Stimulated activated naive CD8-positive, alpha-beta T cell treated with anti-CD3 and anti-CD28 coated beads, Interleukin-15, amount 100 ng/mL, for 72 hours (primary cell): Measurements from ENCODE around the gene ZNF526.
A peak's percentile ranks its signal among the peaks of the same experiment; 100 is the strongest.

Experiments
- ATAC-seq: fragments of 150-1000 bp; cut with Tn5 transposase; 2 replicates; pipeline ENCODE4 v1.10.0; 2021; ENCODE audit warnings: mild to moderate bottlenecking, moderate library complexity
- DNase-seq, 2 donors: peaks; one replicate each; pipeline ENCODE4 v3.0.0; 2021 to 2022
- H3K27ac Mint-ChIP-seq, 2 donors: one replicate each; pipeline ENCODE4 v1.8.0; 2022; ENCODE audit warnings: mild to moderate bottlenecking in 2 of 2, mixed read lengths in 2 of 2, moderate library complexity in 2 of 2
- H3K27me3 Mint-ChIP-seq: one replicate; pipeline ENCODE4 v1.8.0; 2022; ENCODE audit warnings: mixed read lengths
- H3K4me1 Mint-ChIP-seq: one replicate; pipeline ENCODE4 v1.8.0; 2022; ENCODE audit warnings: mild to moderate bottlenecking, mixed read lengths
- H3K4me3 Mint-ChIP-seq, 2 donors: one replicate each; pipeline ENCODE4 v1.8.0; 2022; ENCODE audit warnings: mild to moderate bottlenecking in 2 of 2, mixed read lengths in 2 of 2, moderate library complexity in 1 of 2
- H3K9me3 Mint-ChIP-seq, 2 donors: one replicate each; pipeline ENCODE4 v1.8.0; 2022; ENCODE audit warnings: mixed read lengths in 2 of 2

ZNF526 gene

DNA sequence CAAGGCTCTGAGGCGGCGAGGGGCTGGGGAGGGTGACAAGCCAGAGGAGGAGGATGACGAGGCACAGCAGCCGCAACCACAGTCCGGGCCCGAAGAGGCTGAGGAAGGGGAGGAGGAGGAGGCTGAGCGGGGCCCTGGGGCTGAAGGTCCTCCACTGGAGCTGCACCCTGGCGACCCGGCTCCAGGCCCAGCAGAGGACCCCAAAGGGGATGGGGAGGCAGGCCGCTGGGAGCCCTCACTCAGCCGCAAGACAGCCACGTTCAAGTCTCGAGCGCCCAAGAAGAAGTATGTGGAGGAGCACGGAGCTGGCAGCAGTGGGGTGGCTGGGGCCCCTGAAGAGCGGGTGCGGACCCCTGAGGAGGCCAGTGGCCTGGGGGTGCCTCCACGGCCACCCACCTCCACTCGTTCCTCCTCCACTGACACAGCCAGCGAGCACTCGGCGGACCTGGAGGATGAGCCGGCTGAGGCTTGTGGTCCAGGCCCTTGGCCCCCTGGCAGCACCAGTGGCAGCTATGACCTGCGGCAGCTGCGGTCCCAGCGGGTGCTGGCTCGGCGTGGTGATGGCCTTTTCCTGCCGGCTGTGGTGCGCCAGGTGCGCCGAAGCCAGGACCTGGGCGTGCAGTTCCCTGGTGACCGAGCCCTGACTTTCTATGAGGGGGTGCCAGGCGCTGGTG, 51.9 kb downstream of the ZNF526 start:
- DNase-seq (no peak), ATAC-seq (no peak)
- Mint-ChIP-seq H3K9me3 (no peaks in the 10 kb centered on the region), H3K4me1 (peaks cover 56% of the 10 kb centered on the region), H3K4me3 (peak overlapping the region in 1 of 2 donors; percentile 92), H3K27me3 (no peaks in the 10 kb centered on the region), H3K27ac (peak overlapping the region in 1 of 2 donors; percentile 86)

DNA sequence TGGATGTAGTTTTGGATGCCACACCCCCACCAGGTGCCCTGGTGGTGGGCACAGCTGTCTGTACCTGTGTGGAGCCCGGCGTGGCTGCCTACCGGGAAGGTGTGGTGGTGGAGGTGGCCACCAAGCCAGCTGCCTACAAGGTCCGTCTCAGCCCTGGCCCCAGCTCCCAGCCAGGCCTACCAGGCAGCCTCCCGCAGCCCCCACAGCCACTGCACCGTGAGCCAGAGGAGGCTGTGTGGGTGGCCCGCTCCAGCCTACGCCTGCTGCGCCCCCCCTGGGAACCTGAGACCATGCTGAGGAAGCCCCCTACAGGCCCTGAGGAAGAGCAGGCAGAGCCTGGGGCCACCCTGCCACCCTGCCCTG, 52.4 kb downstream of the ZNF526 start:
- no peaks in the 10 kb centered on the region for H3K9me3 Mint-ChIP-seq
- DNase-seq (no peak), ATAC-seq (no peak)
- peaks cover 62% of the 10 kb centered on the region for H3K4me1 Mint-ChIP-seq
- H3K27ac Mint-ChIP-seq = no peak overlapping the region
- H3K27me3 Mint-ChIP-seq = no peaks in the 10 kb centered on the region
- no peak overlapping the region for H3K4me3 Mint-ChIP-seq

DNA sequence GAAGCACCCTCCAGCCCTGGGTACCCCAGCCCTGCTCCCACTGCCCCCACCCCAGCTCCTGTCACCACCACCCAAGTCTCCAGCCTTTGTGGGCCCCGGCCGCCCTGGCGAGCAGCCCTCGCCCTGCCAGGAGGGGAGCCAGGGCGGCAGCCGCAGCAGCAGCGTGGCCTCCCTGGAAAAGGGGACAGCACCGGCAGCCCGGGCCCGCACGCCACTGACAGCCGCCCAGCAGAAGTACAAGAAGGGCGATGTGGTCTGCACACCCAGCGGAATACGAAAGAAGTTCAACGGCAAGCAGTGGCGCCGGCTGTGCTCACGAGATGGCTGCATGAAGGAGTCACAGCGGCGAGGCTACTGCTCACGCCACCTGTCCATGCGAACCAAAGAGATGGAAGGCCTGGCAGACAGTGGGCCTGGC, 52.9 kb downstream of the ZNF526 start:
- Mint-ChIP-seq H3K27me3 (no peaks in the 10 kb centered on the region), H3K9me3 (no peaks in the 10 kb centered on the region), H3K4me3 (no peak overlapping the region), H3K4me1 (peaks cover 66% of the 10 kb centered on the region), H3K27ac (no peak overlapping the region)
- DNase-seq (no peak), ATAC-seq (no peak)

DNA sequence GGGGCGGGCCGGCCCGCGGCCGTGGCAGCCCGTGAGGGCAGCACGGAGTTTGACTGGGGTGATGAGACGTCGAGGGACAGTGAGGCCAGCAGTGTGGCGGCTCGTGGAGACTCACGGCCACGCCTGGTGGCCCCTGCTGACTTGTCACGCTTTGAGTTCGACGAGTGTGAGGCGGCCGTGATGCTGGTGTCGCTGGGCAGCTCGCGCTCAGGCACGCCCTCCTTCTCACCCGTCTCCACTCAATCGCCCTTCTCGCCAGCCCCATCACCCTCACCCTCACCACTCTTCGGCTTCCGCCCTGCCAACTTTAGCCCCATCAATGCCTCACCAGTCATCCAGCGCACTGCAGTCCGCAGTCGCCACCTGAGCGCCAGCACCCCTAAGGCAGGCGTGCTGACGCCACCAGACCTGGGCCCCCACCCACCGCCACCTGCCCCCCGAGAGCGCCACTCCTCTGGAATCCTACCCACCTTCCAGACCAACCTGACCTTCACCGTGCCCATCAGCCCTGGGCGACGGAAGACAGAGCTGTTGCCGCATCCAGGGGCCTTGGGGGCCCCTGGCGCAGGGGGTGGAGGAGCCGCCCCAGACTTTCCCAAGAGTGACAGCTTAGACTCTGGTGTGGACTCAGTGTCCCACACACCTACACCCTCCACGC, 53.4 kb downstream of the ZNF526 start:
- Mint-ChIP-seq H3K4me1 (peaks cover 72% of the 10 kb centered on the region), H3K27ac (peak overlapping the region in 1 of 2 donors; percentile 92), H3K4me3 (no peak overlapping the region), H3K27me3 (no peaks in the 10 kb centered on the region), H3K9me3 (no peaks in the 10 kb centered on the region)
- ATAC-seq = no peak
- no peak for DNase-seq

DNA sequence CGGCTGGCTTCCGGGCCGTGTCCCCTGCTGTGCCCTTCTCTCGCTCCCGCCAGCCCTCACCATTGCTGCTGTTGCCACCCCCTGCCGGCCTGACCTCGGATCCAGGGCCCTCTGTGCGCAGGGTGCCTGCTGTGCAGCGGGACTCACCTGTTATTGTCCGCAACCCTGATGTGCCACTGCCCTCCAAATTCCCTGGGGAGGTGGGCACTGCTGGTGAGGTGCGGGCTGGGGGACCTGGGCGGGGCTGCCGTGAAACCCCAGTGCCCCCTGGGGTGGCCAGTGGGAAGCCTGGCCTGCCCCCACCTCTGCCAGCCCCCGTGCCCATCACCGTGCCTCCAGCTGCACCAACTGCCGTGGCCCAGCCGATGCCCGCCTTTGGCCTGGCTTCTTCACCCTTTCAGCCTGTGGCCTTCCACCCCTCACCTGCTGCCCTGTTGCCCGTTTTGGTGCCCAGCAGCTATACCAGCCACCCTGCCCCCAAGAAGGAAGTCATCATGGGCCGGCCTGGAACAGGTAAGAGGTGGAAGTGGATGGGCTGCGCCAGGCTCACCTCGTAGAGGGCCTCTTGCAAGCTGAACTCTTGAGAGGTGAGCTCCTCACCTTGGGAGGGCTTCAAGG, 54.1 kb downstream of the ZNF526 start:
- Mint-ChIP-seq H3K4me1 (peaks cover 78% of the 10 kb centered on the region), H3K9me3 (no peaks in the 10 kb centered on the region), H3K27me3 (no peaks in the 10 kb centered on the region), H3K4me3 (no peak overlapping the region), H3K27ac (peak overlapping the region in 1 of 2 donors; percentile 66)
- no peak for DNase-seq
- no peak for ATAC-seq

DNA sequence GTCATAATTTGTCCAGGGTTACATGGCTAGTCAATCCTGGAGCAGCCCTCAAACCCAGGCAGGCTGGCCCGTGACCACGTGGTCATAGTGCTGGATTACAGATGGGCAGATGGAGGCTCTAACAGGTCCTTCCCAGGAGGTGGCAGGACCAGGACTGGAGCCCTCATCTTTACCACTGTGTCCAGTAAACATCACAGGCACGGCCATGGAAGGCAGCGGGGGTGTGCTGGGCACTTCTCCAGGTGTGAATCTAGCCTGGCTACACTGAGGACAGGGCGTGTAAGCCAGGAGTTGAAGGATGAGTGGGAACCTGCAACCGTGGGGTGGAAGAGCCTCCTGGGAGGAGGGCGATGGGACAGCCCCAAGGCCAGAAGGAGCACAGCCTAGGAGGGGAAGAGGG, 55.0 kb downstream of the ZNF526 start:
- Mint-ChIP-seq H3K27me3 (no peaks in the 10 kb centered on the region), H3K27ac (peak overlapping the region in 1 of 2 donors; percentile 71), H3K4me1 (peaks cover 78% of the 10 kb centered on the region), H3K4me3 (peak overlapping the region in 1 of 2 donors; percentile 69), H3K9me3 (no peaks in the 10 kb centered on the region)
- ATAC-seq (no peak), DNase-seq (no peak)

DNA sequence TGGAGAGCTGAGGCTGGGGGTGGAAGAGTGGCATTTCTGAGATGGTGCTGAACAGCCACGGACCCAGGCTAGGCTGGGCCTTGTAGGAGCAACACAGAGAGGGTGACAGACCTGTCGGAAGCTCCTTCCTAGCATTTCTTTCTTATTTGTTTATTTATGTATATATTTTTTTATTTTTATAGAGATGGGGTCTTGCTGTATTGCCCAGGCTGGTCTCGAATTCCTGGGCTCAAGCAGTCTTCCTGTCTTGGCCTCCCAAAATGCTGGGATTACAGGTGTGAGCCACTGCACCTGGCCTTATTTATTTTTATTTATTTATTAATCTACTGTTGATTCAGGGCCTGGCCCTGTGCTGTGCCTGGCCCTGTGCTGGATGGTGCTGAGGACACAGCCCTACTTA, 55.4 kb downstream of the ZNF526 start:
- Mint-ChIP-seq H3K4me3 (peak overlapping the region; percentile 0 to 69), H3K4me1 (peaks cover 74% of the 10 kb centered on the region), H3K27ac (no peak overlapping the region), H3K9me3 (no peaks in the 10 kb centered on the region), H3K27me3 (no peaks in the 10 kb centered on the region)
- DNase-seq = no peak
- no peak for ATAC-seq

DNA sequence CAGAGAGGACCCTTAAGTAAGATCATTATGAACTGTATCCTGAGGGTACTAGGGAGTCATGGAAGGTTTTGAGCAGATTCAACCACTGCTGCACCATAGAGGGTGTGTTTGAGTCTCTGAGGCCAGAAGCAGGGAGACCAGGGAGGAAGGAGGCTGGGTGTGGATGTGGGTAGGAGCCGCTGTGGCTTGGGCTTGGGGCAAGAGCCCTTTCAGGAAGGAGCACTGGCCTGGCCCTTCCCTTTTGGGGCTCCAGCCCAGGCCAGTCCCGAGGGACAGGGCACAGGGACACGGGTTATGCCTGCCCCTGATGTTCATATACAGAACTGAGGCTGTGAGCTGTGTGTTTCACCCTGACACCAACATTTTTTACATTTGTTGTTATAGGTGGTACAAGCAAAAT, 56.2 kb downstream of the ZNF526 start:
- peak overlapping the region; percentile 0 to 17 for H3K4me3 Mint-ChIP-seq
- peaks cover 67% of the 10 kb centered on the region for H3K4me1 Mint-ChIP-seq
- DNase-seq (no peak), ATAC-seq (no peak)
- peak overlapping the region in 1 of 2 donors; percentile 2 for H3K27ac Mint-ChIP-seq
- H3K27me3 Mint-ChIP-seq = no peaks in the 10 kb centered on the region
- no peaks in the 10 kb centered on the region for H3K9me3 Mint-ChIP-seq

DNA sequence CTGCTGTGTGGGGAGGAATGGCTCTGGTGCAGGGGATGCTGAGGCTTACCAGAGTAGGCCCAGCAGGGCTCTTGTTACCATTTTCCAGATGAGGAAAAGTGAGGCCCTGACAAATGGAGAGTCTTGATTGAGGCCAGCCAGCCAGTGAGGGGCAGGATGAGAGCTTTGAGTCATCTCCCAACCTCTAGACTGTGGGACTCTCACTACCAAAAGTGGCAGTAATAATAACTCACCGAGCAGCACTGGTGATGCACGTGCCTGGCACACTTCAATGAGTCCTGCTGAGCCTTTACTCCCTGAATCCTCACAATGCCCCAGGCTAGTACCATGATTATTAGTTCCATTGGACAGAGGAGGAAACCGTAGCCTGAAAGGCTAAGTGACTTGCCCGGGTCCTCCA, 56.7 kb downstream of the ZNF526 start:
- Mint-ChIP-seq H3K4me3 (no peak overlapping the region), H3K4me1 (peaks cover 62% of the 10 kb centered on the region), H3K27me3 (no peaks in the 10 kb centered on the region), H3K9me3 (no peaks in the 10 kb centered on the region), H3K27ac (no peak overlapping the region)
- no peak for DNase-seq
- peak; percentile 38 for ATAC-seq
